Neural cell (in vitro differentiated cells): ENCODE results near the gene MAPK7. TPM values are rescaled to one million over a fixed set of nuclear protein-coding genes. Genes with fewer than 3 reads are reported as not detected.
A peak's percentile ranks its signal among the peaks of the same experiment; 100 is the strongest.

Experiments
- H2AFZ ChIP-seq: fragments of 200-600, 300-800 bp; sonication (generic), shearing (Covaris generic); 2 replicates; pipeline ENCODE4 v1.6.0; 2014; ENCODE audit warnings: low read depth, mild to moderate bottlenecking, antibody characterized with exemption, low read length, moderate library complexity
- H3F3A ChIP-seq: fragments of 200-600 bp; shearing (Covaris generic); 2 replicates; pipeline ENCODE4 v1.6.1; 2016; ENCODE audit warnings: mild to moderate bottlenecking, moderate library complexity, mixed read lengths, antibody characterized with exemption, low read length; ENCODE audit not compliant: insufficient read depth, poor library complexity, severe bottlenecking
- H3K27ac ChIP-seq: fragments of 200-600, 300-800 bp; sonication (generic), shearing (Covaris generic); 2 replicates; pipeline ENCODE4 v1.5.1; 2014; ENCODE audit warnings: mild to moderate bottlenecking, low read length, moderate library complexity
- H3K27me3 ChIP-seq: fragments of 300-800, 200-600 bp; sonication (generic), shearing (Covaris generic); 2 replicates; pipeline ENCODE4 v1.6.0; 2014; ENCODE audit warnings: mild to moderate bottlenecking, low read depth, low read length, moderate library complexity; ENCODE audit not compliant: insufficient read depth
- H3K36me3 ChIP-seq: fragments of 300-800, 200-600 bp; sonication (generic), shearing (Covaris generic); 2 replicates; pipeline ENCODE4 v1.5.1; 2014; ENCODE audit warnings: mild to moderate bottlenecking, antibody characterized with exemption, low read length, moderate library complexity; ENCODE audit not compliant: insufficient read depth
- H3K4me2 ChIP-seq: fragments of 300-800, 200-600 bp; sonication (generic), shearing (Covaris generic); 2 replicates; pipeline ENCODE4 v1.6.0; 2014; ENCODE audit warnings: mild to moderate bottlenecking, low read length
- H3K4me3 ChIP-seq: fragments of 300-800, 200-600 bp; sonication (generic), shearing (Covaris generic); 2 replicates; pipeline ENCODE4 v1.5.1; 2014; ENCODE audit warnings: mild to moderate bottlenecking, low read length, moderate library complexity
- H3K79me2 ChIP-seq: fragments of 200-600 bp; shearing (Covaris generic); replicated peaks from 2 replicates; pipeline ENCODE4 v1.6.0; 2014; ENCODE audit warnings: mild to moderate bottlenecking, low read length, moderate library complexity; ENCODE audit not compliant: insufficient read depth
- H3K9ac ChIP-seq: fragments of 300-800, 200-600 bp; sonication (generic), shearing (Covaris generic); 2 replicates; pipeline ENCODE4 v1.6.1; 2016; ENCODE audit warnings: mild to moderate bottlenecking, low read length, mixed read lengths
- H3K9me2 ChIP-seq: fragments of 200-600 bp; shearing (Covaris generic); 2 replicates; pipeline ENCODE4 v1.6.1; 2016; ENCODE audit warnings: mild to moderate bottlenecking, low read length, mixed read lengths; ENCODE audit not compliant: insufficient read depth
- H3K9me3 ChIP-seq: fragments of 200-600, 300-800 bp; sonication (generic), shearing (Covaris generic); 2 replicates; pipeline ENCODE4 v1.6.1; 2016; ENCODE audit warnings: mild to moderate bottlenecking, mixed run types, low read length, moderate library complexity, mixed read lengths
- H4K20me1 ChIP-seq: fragments of 200-600 bp; shearing (Covaris generic); 2 replicates; pipeline ENCODE4 v1.6.1; 2016; ENCODE audit warnings: mild to moderate bottlenecking, mixed run types; ENCODE audit not compliant: insufficient read depth
- EP300 ChIP-seq: fragments of 450-650 bp; conservative IDR thresholded peaks from 2 replicates; pipeline ENCODE4 v1.6.1; 2014; ENCODE audit warnings: antibody characterized with exemption, mild to moderate bottlenecking, moderate library complexity; ENCODE audit not compliant: poor library complexity, severe bottlenecking
- MXI1 ChIP-seq: fragments of 450-650 bp; conservative IDR thresholded peaks from 2 replicates; pipeline ENCODE4 v1.6.1; 2014; ENCODE audit warnings: antibody characterized with exemption, mild to moderate bottlenecking; ENCODE audit not compliant: poor library complexity, severe bottlenecking
- POLR2AphosphoS5 ChIP-seq: IDR thresholded peaks from 2 replicates; pipeline ENCODE4 v1.6.1; 2012
- RAD21 ChIP-seq: fragments of 450-650 bp; conservative IDR thresholded peaks from 2 replicates; pipeline ENCODE4 v1.6.1; 2014; ENCODE audit warnings: antibody characterized with exemption, mild to moderate bottlenecking, moderate library complexity
- REST ChIP-seq: IDR thresholded peaks from 2 replicates; pipeline ENCODE4 v1.6.1; 2012; ENCODE audit warnings: borderline replicate concordance
- SMC3 ChIP-seq: fragments of 450-650 bp; conservative IDR thresholded peaks from 2 replicates; pipeline ENCODE4 v1.6.1; 2014; ENCODE audit warnings: antibody characterized with exemption, mild to moderate bottlenecking, moderate library complexity; ENCODE audit not compliant: poor library complexity
- polyA plus RNA-seq: library from polyadenylated mRNA; depleted of rRNA; stranded (reverse); fragments of >200 nt; gene quantifications from 2 replicates; pipeline ENCODE4 v1.2.3, GENCODE V29; 2014

MAPK7 gene
- polyA plus RNA-seq, 1 donor from 2014 or later, result 18.8 TPM

GRCh38 chr17:19341211-19341631, 37.1 kb upstream of the MAPK7 start:
- Histone ChIP-seq H3K36me3 (no peaks in the 10 kb centered on the region), H3K9ac (no peak overlapping the region), H3F3A (no peaks in the 10 kb centered on the region), H3K79me2 (no peaks in the 10 kb centered on the region), H2AFZ (no peak overlapping the region), H3K27me3 (no peaks in the 10 kb centered on the region), H3K4me3 (no peak overlapping the region), H3K4me2 (no peak overlapping the region), H3K27ac (no peak overlapping the region), H3K9me2 (no peaks in the 10 kb centered on the region), H3K9me3 (no peaks in the 10 kb centered on the region), H4K20me1 (no peaks in the 10 kb centered on the region)
- TF ChIP-seq EP300 (no peak), POLR2AphosphoS5 (peak; percentile 2)

- no peaks in the 10 kb centered on the region for H3K27me3 ChIP-seq
- H3K9me2 ChIP-seq, result no peaks in the 10 kb centered on the region
- H3F3A ChIP-seq, result no peaks in the 10 kb centered on the region
- H2AFZ ChIP-seq, result no peak overlapping the region
- H3K9me3 ChIP-seq, result no peaks in the 10 kb centered on the region
- no peak overlapping the region for H3K4me3 ChIP-seq
- TF ChIP-seq REST (no peak), SMC3 (no peak), MXI1 (no peak), POLR2AphosphoS5 (no peak)
- H4K20me1 ChIP-seq, result no peaks in the 10 kb centered on the region
- H3K9ac ChIP-seq, result no peak overlapping the region
- H3K4me2 ChIP-seq, result no peak overlapping the region
- H3K27ac ChIP-seq, result no peak overlapping the region
- no peaks in the 10 kb centered on the region for H3K79me2 ChIP-seq
- H3K36me3 ChIP-seq, result no peaks in the 10 kb centered on the region
These were observed 36.4 kb upstream of the MAPK7 start for GRCh38 chr17:19341641-19342610.

GRCh38 chr17:19342611-19343255, 35.6 kb upstream of the MAPK7 start:
- peak; percentile 26 for TF ChIP-seq POLR2AphosphoS5
- no peak for TF ChIP-seq RAD21
- Histone ChIP-seq H3K27me3 (no peaks in the 10 kb centered on the region), H3F3A (no peaks in the 10 kb centered on the region), H3K36me3 (no peaks in the 10 kb centered on the region), H2AFZ (no peak overlapping the region), H3K4me2 (no peak overlapping the region), H3K4me3 (no peak overlapping the region), H3K27ac (no peak overlapping the region), H3K79me2 (no peaks in the 10 kb centered on the region), H4K20me1 (no peaks in the 10 kb centered on the region), H3K9me2 (no peaks in the 10 kb centered on the region), H3K9ac (no peak overlapping the region), H3K9me3 (no peaks in the 10 kb centered on the region)
